Measurements from ENCODE around the gene MEGF11. TPM values are rescaled to one million over a fixed set of nuclear protein-coding genes. Genes with fewer than 3 reads are reported as not detected.

The MEGF11 gene
- total and polyA plus RNA-seq, 2 donors (not counting 1 experiment from before 2014, with no cell fraction given) = under 0.01 TPM; not detected in 1

DNA sequence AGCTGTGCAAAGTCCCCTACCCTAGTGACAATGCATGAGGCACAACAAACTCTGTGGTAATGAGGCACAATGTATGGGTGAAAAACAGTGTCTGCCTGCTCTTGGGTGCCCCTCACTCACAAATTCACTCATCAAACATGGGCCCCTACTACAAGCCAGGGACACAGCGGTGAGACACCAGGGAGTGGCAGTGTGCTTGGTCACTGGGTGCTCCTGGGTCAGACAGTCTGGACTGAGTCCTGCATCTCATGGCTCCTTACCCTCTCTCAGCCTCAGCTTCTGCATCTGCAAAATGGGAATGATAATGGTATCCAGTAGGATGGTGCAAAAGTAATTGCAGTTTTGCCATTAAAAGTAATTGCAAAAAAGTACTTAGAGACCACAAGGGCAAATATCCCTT is 184.7 kb downstream of the MEGF11 start:
- Histone ChIP-seq H4K20me1 (ENCODE audit: control insufficient read depth, extremely low read depth, insufficient read depth, low read length) (no peaks in the 10 kb centered on the region), H3K27ac (ENCODE audit: insufficient read depth, low read length) (no peak overlapping the region), H3K9ac (ENCODE audit: insufficient read depth, low read length) (no peak overlapping the region), H3K79me2 (ENCODE audit: control insufficient read depth, insufficient read depth, low read length) (no peaks in the 10 kb centered on the region), H3K4me2 (ENCODE audit: extremely low read depth, insufficient read depth, low read length) (no peak overlapping the region), H2AFZ (ENCODE audit: low read length) (no peak overlapping the region), H3K9me3 (ENCODE audit: control insufficient read depth, insufficient read depth, low read depth, low read length) (no peaks in the 10 kb centered on the region), H3K36me3 (ENCODE audit: control insufficient read depth, insufficient read depth, low read length) (no peaks in the 10 kb centered on the region), H3K4me3 (replicated peaks in 1 of 4; ENCODE audit: control extremely low read depth in 1 of 4, insufficient read depth in 1 of 4, low read depth in 3 of 4, low read length in 4 of 4) (no peak overlapping the region), H3K4me1 (ENCODE audit: control insufficient read depth, extremely low read depth, insufficient read depth, low read length) (no peaks in the 10 kb centered on the region), H3K27me3 (ENCODE audit: control insufficient read depth, insufficient read depth, low read length) (peaks cover 5% of the 10 kb centered on the region)
- DNase-seq (ENCODE audit: low read depth in 2 of 2) = no peak
- TF ChIP-seq, protein P1, sequence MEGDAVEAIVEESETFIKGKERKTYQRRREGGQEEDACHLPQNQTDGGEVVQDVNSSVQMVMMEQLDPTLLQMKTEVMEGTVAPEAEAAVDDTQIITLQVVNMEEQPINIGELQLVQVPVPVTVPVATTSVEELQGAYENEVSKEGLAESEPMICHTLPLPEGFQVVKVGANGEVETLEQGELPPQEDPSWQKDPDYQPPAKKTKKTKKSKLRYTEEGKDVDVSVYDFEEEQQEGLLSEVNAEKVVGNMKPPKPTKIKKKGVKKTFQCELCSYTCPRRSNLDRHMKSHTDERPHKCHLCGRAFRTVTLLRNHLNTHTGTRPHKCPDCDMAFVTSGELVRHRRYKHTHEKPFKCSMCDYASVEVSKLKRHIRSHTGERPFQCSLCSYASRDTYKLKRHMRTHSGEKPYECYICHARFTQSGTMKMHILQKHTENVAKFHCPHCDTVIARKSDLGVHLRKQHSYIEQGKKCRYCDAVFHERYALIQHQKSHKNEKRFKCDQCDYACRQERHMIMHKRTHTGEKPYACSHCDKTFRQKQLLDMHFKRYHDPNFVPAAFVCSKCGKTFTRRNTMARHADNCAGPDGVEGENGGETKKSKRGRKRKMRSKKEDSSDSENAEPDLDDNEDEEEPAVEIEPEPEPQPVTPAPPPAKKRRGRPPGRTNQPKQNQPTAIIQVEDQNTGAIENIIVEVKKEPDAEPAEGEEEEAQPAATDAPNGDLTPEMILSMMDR (conservative IDR thresholded peaks at IDR 0.05 in 1 of 2, IDR thresholded peaks at IDR 0.05 in 1 of 2; ENCODE audit: low read depth in 1 of 2, low read length in 2 of 2) = no peak
- no peak for TF ChIP-seq EZH2 (IDR thresholded peaks at IDR 0.05; ENCODE audit: low read length, missing control alignments)

DNA sequence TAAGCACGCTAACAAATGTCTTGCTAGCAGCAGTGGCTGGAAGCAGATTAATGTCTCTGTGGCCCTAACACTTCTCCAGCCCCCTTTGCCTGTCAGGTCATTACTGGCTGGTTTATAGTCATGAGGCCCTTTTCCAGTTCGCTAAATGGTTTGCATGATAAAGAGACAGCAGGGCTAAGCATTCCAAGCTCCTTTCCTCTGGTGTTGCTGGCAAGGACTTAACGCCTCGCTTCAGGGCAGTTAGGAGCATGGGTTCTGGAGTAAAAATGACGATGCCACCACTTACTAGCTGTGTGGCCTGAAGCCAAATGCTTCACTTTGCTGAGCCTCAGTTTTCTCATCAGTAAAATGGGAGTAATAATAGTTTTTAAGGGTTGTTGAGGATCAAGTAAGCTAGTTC is 185.9 kb downstream of the MEGF11 start:
- H3K27ac ChIP-seq (ENCODE audit: insufficient read depth, low read length) = no peak overlapping the region
- DNase-seq (ENCODE audit: low read depth in 2 of 2) = no peak
- peaks cover 5% of the 10 kb centered on the region for H3K27me3 ChIP-seq (ENCODE audit: control insufficient read depth, insufficient read depth, low read length)
- no peak overlapping the region for H3K9ac ChIP-seq (ENCODE audit: insufficient read depth, low read length)
- no peak overlapping the region for H2AFZ ChIP-seq (ENCODE audit: low read length)
- H3K4me2 ChIP-seq (ENCODE audit: extremely low read depth, insufficient read depth, low read length) = no peak overlapping the region
- H3K4me3 ChIP-seq (replicated peaks in 1 of 4; ENCODE audit: control extremely low read depth in 1 of 4, insufficient read depth in 1 of 4, low read depth in 3 of 4, low read length in 4 of 4) = no peak overlapping the region
- H3K36me3 ChIP-seq (ENCODE audit: control insufficient read depth, insufficient read depth, low read length) = no peaks in the 10 kb centered on the region
- no peaks in the 10 kb centered on the region for H3K9me3 ChIP-seq (ENCODE audit: control insufficient read depth, insufficient read depth, low read depth, low read length)
- no peaks in the 10 kb centered on the region for H3K79me2 ChIP-seq (ENCODE audit: control insufficient read depth, insufficient read depth, low read length)
- no peak for TF ChIP-seq EZH2 (IDR thresholded peaks at IDR 0.05; ENCODE audit: low read length, missing control alignments)
- TF ChIP-seq, protein P1 (conservative IDR thresholded peaks at IDR 0.05 in 1 of 2, IDR thresholded peaks at IDR 0.05 in 1 of 2; ENCODE audit: low read depth in 1 of 2, low read length in 2 of 2) = no peak
- no peaks in the 10 kb centered on the region for H4K20me1 ChIP-seq (ENCODE audit: control insufficient read depth, extremely low read depth, insufficient read depth, low read length)
- H3K4me1 ChIP-seq (ENCODE audit: control insufficient read depth, extremely low read depth, insufficient read depth, low read length) = no peaks in the 10 kb centered on the region

DNA sequence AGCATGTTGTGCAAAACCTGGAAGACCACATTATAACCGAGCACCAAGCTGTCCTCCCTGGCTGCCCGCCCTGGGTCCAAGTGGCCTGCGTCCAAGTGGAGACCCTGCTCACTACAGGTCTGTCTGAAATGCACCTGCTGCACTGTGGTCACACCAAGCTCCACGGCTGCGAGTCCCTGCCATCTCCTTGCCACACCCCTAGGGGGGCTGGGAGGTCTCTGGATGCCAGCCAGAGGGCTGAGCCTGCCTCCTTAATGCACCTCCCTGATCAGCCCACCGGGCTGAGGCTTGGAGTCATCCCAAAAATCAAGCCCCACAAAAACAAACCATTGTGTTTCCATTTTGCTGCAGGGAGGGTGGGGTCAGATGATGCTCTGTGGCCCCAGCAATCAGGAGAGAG is 187.1 kb downstream of the MEGF11 start:
- Histone ChIP-seq H3K79me2 (ENCODE audit: control insufficient read depth, insufficient read depth, low read length) (no peaks in the 10 kb centered on the region), H4K20me1 (ENCODE audit: control insufficient read depth, extremely low read depth, insufficient read depth, low read length) (no peaks in the 10 kb centered on the region), H3K9ac (ENCODE audit: insufficient read depth, low read length) (no peak overlapping the region), H3K27me3 (ENCODE audit: control insufficient read depth, insufficient read depth, low read length) (no peaks in the 10 kb centered on the region), H3K4me2 (ENCODE audit: extremely low read depth, insufficient read depth, low read length) (no peak overlapping the region), H3K4me1 (ENCODE audit: control insufficient read depth, extremely low read depth, insufficient read depth, low read length) (no peaks in the 10 kb centered on the region), H3K4me3 (replicated peaks in 1 of 4; ENCODE audit: control extremely low read depth in 1 of 4, insufficient read depth in 1 of 4, low read depth in 3 of 4, low read length in 4 of 4) (no peak overlapping the region), H3K36me3 (ENCODE audit: control insufficient read depth, insufficient read depth, low read length) (no peaks in the 10 kb centered on the region), H3K9me3 (ENCODE audit: control insufficient read depth, insufficient read depth, low read depth, low read length) (no peaks in the 10 kb centered on the region), H2AFZ (ENCODE audit: low read length) (no peak overlapping the region), H3K27ac (ENCODE audit: insufficient read depth, low read length) (no peak overlapping the region)
- TF ChIP-seq EZH2 (IDR thresholded peaks at IDR 0.05; ENCODE audit: low read length, missing control alignments) = no peak
- TF ChIP-seq, protein P1 (conservative IDR thresholded peaks at IDR 0.05 in 1 of 2, IDR thresholded peaks at IDR 0.05 in 1 of 2; ENCODE audit: low read depth in 1 of 2, low read length in 2 of 2) = no peak
- DNase-seq (ENCODE audit: low read depth in 2 of 2) = no peak
